Measurements from ENCODE around the gene GLI3. TPM values are rescaled to one million over a fixed set of nuclear protein-coding genes. Genes with fewer than 3 reads are reported as not detected.

Gene GLI3
- polyA plus RNA-seq, 4 donors: 13.3 to 17.0 (median 14.2) TPM

- DNase-seq (ENCODE audit: low read depth in 4 of 4, low spot score in 2 of 4): peak in 2 of 4 donors; percentile 26 to 56
Observed at GRCh38 chr7:41979834-41980307, 257.1 kb downstream of the GLI3 start.

- no peak for DNase-seq (ENCODE audit: low read depth in 4 of 4, low spot score in 2 of 4)
Observed at GRCh38 chr7:41978858-41979257, 258.2 kb downstream of the GLI3 start.

- DNase-seq (ENCODE audit: low read depth in 4 of 4, low spot score in 2 of 4): no peak
Observed at GRCh38 chr7:41977661-41978060, 259.3 kb downstream of the GLI3 start.

DNA sequence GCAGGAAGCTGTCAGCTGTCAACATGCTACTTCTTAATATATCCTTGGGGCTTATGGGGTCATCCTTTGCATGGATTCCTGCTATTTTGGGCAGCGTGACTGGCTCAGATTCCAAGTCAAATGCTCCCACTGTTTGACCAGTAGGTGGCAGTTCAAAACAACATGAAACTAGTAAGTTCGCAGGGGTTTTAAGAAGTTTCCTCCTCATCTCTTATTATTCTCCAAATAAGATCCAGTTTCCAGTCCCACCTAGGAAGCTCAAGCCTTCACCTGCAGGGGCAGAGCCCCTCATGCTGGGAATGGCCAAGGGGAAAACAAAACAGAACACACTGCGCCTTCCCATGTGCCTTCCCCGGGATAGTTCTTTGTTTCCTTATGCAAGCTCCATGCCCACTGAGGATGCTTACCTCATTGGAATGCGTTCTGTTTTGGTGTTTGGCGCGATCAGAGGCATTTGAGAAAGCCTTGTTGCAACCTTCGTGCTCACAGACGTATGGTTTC, 259.8 kb downstream of the GLI3 start:
- peak in 2 of 4 donors; percentile 31 to 52 for DNase-seq (ENCODE audit: low read depth in 4 of 4, low spot score in 2 of 4)

GRCh38 chr7:41976411-41976810, 260.6 kb downstream of the GLI3 start:
- no peak for DNase-seq (ENCODE audit: low read depth in 4 of 4, low spot score in 2 of 4)

- DNase-seq (ENCODE audit: low read depth in 4 of 4, low spot score in 2 of 4): no peak
Observed at GRCh38 chr7:41975849-41976248, 261.2 kb downstream of the GLI3 start.

DNA sequence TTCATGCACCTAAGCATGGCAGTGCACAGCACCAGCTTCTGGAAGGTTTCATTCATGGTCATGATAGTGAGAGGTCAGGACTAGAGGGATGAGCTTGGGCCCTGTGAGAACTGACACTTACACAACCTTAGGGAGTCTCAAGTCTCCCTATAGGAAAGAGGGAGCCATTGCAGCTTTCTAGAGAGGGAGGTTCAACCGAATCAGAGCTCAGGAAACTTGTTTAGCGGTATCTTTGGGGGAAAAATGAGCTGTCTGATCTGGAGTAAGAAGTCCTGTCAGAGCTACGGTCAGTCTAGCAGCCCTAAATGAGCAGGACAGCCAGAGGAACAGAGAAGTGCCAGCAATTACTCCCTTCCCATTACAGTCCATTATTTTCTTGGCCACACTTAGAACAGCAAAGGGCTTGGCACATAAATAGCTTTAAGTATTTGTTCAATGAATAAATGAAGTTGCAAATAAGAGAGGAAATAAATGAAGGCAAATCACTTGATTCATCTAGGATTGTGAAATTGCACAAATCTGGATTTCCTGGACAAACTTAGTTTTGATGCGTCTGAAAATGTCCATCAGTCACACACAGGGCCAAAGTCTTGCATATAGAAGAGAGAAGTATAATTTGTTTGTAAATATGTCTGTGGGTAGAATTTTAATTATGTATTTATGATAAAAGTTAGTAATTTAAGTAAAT, 262.0 kb downstream of the GLI3 start:
- DNase-seq (ENCODE audit: low read depth in 4 of 4, low spot score in 2 of 4): no peak

DNA sequence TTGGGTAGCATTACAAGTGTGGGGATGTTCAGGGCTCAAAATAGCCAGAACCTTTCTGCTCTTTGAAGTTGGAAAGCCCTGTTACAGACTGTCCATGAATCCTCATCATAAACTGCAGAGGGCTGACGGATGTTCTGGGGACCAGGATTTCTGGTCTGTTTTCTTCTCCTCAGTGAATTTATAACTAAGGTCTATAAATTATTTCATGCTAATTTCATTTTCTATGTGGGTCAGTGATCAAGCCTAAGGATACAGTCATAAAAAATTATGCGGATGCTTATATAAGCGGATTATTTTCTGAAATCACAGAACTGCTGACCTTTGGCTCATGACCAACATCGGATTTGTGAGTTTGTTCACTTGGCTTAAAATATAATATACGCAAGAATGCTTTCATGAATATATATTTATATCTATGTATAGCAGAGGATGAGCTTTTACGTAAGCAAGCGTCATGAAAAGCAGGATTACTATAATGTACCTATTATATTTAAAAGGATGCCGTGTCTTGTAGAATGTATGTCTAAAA, 263.7 kb downstream of the GLI3 start:
- no peak for DNase-seq (ENCODE audit: low read depth in 4 of 4, low spot score in 2 of 4)

GRCh38 chr7:41972776-41973175, 264.2 kb downstream of the GLI3 start:
- no peak for DNase-seq (ENCODE audit: low read depth in 4 of 4, low spot score in 2 of 4)

- no peak for DNase-seq (ENCODE audit: low read depth in 4 of 4, low spot score in 2 of 4)
Observed at GRCh38 chr7:41972270-41972669, 264.7 kb downstream of the GLI3 start.

- DNase-seq (ENCODE audit: low read depth in 4 of 4, low spot score in 2 of 4): no peak
Observed at GRCh38 chr7:41971640-41972187, 265.3 kb downstream of the GLI3 start.

GRCh38 chr7:41970941-41971340, 266.1 kb downstream of the GLI3 start:
- DNase-seq (ENCODE audit: low read depth in 4 of 4, low spot score in 2 of 4): no peak

GRCh38 chr7:41969561-41970105, 267.4 kb downstream of the GLI3 start:
- DNase-seq (ENCODE audit: low read depth in 4 of 4, low spot score in 2 of 4): no peak

- no peak for DNase-seq (ENCODE audit: low read depth in 4 of 4, low spot score in 2 of 4)
Observed at GRCh38 chr7:41967156-41967555, 269.9 kb downstream of the GLI3 start.

DNA sequence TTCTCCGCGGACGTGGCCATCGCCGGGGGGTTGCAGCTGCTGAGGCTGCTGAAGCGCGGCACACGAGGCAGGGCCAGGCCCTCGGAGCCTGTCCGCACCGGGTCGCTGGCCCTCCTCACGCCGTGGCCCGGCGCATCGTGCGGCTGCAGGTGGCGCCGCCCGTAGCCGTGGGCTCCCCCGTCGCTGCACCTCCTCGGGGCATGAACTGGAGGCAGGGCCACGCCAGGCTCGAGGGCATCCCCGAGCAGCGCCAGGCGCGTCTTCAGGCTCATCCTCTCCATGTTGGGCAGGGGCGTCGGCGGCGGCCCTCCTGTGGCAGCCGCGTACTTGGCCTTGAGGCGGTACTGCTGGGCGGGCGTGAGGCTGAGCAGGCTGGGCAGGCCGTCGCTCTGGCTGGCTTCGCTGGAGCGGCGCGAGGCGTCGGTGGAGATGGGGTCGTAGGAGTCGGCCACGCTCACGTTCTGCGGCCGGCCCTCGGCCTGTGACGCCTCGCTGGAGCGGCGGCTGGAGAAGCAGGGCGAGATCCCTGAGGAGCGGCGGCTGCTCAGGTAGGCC, 271.0 kb downstream of the GLI3 start:
- DNase-seq (ENCODE audit: low read depth in 4 of 4, low spot score in 2 of 4): no peak

DNA sequence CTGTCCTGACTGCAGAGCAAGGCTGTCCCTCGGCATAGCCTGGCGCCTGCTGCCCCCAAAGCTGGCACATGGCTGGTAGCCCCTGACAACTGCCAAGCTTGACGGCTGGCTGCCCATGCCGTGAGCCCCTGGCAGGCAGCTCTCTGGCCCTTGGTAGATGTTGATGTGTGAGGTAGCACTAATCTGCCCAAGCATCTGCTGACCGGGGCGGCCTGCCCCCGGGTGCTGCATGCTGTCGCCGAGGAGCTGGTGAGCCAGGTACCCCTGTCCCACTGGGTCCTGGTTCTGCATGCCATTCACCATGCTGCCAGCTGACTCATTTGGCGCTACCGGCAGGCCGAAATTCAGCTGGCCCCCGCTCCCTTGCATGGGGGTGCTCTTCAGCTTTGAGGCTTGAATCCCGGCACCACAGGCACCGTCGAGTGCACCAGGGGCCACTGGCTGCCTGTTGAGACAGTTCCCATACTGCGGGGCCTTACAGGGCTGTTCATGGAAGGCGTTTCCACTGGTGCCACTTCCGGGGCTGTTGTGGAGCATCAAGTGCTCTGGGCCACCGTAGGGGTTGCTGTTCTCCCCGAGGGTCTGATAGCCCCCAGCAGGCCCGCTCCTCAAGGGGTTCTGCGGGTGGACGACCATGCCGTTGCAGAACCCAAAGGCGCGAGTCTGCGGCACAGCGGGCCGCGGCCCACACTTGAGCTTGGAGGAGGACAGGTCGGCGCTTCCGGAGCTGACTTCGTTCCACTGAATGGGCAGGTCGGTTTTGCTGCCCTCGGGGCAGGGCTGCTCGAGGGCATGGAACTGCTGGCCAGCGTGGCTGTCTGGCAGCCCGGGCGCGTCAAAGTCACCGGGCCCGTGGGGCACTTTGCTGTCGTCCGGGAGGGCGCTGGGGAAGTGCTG, 271.9 kb downstream of the GLI3 start:
- DNase-seq (ENCODE audit: low read depth in 4 of 4, low spot score in 2 of 4): no peak

DNA sequence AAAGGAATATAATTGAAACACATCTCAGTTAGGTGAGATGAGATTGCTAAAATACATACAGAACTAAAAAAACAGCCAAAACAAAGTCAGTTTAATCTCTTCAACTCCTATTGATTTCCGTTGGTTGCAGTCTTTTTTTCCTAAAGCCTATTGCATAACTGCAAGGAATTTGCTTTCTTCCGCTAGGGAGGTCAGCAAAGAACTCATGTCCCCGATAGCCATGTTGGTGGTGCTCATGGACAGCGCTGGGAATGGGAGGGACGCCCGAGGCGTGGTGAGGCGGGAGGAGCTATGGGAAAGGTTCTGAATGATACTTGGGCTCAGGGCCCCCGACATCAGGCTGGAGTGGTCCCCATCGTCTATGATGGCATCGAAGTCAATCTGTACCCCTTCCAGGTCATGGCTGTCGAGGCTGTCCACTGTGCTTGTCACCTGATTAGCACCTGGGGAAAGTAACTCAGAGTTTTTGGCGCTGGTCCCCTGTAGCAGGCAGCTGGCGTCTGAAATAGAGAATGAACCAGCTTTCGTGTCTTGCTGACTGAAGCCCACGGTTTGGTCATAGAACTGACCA, 272.7 kb downstream of the GLI3 start:
- no peak for DNase-seq (ENCODE audit: low read depth in 4 of 4, low spot score in 2 of 4)

- no peak for DNase-seq (ENCODE audit: low read depth in 4 of 4, low spot score in 2 of 4)
Observed at GRCh38 chr7:41956705-41957104, 280.3 kb downstream of the GLI3 start.

GRCh38 chr7:41955893-41956675, 280.9 kb downstream of the GLI3 start:
- DNase-seq (ENCODE audit: low read depth in 4 of 4, low spot score in 2 of 4): peak in 2 of 4 donors; percentile 64 to 75

All from left renal cortex interstitium (tissue), 4 donors.